Measurements from ENCODE around the gene DHRS9.
A peak's percentile ranks its signal among the peaks of the same experiment; 100 is the strongest.

DHRS9 gene

DNA sequence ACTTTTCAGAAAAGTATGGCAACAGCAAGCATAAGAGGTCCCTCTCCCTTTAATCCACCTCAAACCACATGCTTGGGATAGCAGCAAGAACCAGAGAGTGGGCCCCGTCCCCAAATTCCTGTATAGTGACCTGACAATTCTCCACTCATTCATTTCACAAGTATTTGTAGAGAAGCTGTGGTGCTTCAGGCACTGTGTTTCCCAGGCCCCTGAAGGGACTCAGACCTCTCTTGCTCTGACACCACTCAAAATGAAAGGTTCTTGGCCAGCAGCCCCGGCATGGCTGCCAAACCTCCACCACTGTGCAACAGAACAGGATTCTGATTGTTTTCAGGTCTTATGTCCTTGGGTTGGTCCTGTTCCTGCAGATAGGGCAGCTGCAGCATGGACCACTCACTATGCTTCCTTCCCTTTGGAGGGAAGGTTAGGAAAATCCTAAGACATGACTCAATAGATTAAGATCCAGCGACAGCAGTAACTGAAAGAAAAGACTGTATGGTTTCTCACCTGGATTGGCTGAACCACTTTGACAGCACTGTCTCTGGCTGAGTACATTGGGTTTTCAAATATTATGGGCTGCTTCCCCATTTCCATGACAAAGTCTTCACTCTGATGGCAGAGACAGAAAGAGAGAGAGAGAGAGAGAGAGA, 67.6 kb downstream of the DHRS9 start:
- DNase-seq: no peak

DNA sequence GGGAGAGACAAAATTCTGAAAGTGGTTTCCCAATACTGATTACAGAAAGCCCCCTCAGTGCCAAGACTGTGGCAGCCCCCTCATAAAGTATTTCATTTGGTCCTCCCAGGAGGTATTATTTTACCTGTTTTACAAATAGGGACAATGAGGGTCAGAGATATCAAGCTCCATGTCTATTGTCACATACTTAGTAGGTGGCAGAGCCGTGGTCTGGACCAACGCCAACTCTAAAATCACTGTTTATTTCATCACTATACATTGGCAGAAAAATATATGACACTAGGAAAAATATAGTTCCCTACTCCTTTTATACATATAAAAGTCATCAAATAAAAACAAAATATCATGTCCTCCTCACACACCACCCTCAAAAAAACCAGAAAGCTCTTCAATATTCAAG, 68.6 kb downstream of the DHRS9 start:
- no peak for DNase-seq

DNA sequence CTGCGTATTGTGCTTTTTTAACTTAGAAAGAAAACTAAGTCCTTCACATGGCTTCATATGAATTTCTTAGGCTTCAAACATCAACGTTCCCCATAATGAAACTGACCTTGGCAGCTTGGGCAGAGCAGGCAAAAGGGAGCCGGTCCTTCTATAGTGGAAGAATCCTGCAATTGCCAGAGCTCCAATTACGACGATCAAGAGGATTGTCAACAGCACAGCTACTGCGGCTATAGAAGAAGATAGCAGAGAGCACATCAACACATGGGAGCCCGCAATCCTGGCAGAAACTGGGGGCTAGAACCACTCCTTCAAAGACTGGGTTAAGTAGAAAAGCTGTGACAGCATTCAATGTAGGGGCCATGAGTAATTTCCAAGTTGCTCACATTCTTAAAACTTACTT, 69.8 kb downstream of the DHRS9 start:
- no peak for DNase-seq

GRCh38 chr2:169139993-169140767, 70.8 kb downstream of the DHRS9 start:
- DNase-seq: no peak

GRCh38 chr2:169141713-169142352, 72.5 kb downstream of the DHRS9 start:
- peak; percentile 33 to 47 for DNase-seq

GRCh38 chr2:169143998-169144397, 74.6 kb downstream of the DHRS9 start:
- no peak for DNase-seq
